Measurements from ENCODE around the gene CEP104. TPM values are rescaled to one million over a fixed set of nuclear protein-coding genes. Genes with fewer than 3 reads are reported as not detected.

CEP104 gene
- polyA plus RNA-seq, 1 donor from 2014 or later: 8.1 TPM

DNA sequence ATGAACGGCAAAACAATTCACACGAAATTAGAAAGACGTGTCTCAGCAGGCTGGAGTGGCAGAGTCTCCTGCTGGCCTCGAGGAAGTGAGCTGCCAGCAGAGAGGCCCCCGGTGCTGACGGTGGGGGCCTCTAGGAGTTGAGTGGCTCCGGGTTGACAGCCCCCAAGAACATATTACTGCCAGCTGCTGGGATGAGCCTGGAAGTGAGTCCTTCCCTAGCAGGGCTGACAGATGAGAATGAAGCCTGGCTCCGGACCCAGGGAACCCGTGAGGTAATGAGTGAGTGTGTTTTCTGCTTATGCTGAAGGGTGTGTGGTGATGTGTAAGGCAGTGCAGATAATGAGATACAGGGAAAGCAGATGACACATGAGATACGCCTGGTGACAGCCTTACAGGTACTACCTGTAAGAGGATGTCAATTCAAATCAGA lies 37.2 kb downstream of the CEP104 start:
- Histone ChIP-seq H3K79me2 (replicated peaks; ENCODE audit: insufficient read depth, low read length) (no peaks in the 10 kb centered on the region), H3K9ac (ENCODE audit: low read length) (peak overlapping the region; percentile 48), H3K9me3 (ENCODE audit: low read length) (no peaks in the 10 kb centered on the region), H3F3A (ENCODE audit: insufficient read depth, low read length, poor library complexity, severe bottlenecking) (no peaks in the 10 kb centered on the region), H3K27me3 (ENCODE audit: insufficient read depth, low read depth, low read length) (no peaks in the 10 kb centered on the region), H3K4me2 (ENCODE audit: low read length) (no peak overlapping the region), H3K27ac (ENCODE audit: low read length) (peak overlapping the region; percentile 74), H2AFZ (ENCODE audit: low read depth, low read length) (no peak overlapping the region), H3K4me3 (ENCODE audit: low read length) (peak overlapping the region; percentile 20), H3K36me3 (ENCODE audit: insufficient read depth, low read length) (no peaks in the 10 kb centered on the region), H3K9me2 (ENCODE audit: insufficient read depth, low read length) (no peaks in the 10 kb centered on the region), H4K20me1 (ENCODE audit: insufficient read depth) (no peaks in the 10 kb centered on the region)
- TF ChIP-seq EP300 (conservative IDR thresholded peaks at IDR 0.05; ENCODE audit: poor library complexity, severe bottlenecking): peak; percentile 73
- TF ChIP-seq EZH2 (IDR thresholded peaks at IDR 0.05; ENCODE audit: borderline replicate concordance, insufficient read depth, low read length, poor library complexity, severe bottlenecking): no peak
- no peak for TF ChIP-seq POLR2AphosphoS5 (IDR thresholded peaks at IDR 0.05)
- TF ChIP-seq, protein P1, sequence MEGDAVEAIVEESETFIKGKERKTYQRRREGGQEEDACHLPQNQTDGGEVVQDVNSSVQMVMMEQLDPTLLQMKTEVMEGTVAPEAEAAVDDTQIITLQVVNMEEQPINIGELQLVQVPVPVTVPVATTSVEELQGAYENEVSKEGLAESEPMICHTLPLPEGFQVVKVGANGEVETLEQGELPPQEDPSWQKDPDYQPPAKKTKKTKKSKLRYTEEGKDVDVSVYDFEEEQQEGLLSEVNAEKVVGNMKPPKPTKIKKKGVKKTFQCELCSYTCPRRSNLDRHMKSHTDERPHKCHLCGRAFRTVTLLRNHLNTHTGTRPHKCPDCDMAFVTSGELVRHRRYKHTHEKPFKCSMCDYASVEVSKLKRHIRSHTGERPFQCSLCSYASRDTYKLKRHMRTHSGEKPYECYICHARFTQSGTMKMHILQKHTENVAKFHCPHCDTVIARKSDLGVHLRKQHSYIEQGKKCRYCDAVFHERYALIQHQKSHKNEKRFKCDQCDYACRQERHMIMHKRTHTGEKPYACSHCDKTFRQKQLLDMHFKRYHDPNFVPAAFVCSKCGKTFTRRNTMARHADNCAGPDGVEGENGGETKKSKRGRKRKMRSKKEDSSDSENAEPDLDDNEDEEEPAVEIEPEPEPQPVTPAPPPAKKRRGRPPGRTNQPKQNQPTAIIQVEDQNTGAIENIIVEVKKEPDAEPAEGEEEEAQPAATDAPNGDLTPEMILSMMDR (IDR thresholded peaks at IDR 0.05; ENCODE audit: poor library complexity, severe bottlenecking): no peak
- TF ChIP-seq, protein P2, sequence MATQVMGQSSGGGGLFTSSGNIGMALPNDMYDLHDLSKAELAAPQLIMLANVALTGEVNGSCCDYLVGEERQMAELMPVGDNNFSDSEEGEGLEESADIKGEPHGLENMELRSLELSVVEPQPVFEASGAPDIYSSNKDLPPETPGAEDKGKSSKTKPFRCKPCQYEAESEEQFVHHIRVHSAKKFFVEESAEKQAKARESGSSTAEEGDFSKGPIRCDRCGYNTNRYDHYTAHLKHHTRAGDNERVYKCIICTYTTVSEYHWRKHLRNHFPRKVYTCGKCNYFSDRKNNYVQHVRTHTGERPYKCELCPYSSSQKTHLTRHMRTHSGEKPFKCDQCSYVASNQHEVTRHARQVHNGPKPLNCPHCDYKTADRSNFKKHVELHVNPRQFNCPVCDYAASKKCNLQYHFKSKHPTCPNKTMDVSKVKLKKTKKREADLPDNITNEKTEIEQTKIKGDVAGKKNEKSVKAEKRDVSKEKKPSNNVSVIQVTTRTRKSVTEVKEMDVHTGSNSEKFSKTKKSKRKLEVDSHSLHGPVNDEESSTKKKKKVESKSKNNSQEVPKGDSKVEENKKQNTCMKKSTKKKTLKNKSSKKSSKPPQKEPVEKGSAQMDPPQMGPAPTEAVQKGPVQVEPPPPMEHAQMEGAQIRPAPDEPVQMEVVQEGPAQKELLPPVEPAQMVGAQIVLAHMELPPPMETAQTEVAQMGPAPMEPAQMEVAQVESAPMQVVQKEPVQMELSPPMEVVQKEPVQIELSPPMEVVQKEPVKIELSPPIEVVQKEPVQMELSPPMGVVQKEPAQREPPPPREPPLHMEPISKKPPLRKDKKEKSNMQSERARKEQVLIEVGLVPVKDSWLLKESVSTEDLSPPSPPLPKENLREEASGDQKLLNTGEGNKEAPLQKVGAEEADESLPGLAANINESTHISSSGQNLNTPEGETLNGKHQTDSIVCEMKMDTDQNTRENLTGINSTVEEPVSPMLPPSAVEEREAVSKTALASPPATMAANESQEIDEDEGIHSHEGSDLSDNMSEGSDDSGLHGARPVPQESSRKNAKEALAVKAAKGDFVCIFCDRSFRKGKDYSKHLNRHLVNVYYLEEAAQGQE (IDR thresholded peaks at IDR 0.05; ENCODE audit: borderline replicate concordance): peak; percentile 12

DNA sequence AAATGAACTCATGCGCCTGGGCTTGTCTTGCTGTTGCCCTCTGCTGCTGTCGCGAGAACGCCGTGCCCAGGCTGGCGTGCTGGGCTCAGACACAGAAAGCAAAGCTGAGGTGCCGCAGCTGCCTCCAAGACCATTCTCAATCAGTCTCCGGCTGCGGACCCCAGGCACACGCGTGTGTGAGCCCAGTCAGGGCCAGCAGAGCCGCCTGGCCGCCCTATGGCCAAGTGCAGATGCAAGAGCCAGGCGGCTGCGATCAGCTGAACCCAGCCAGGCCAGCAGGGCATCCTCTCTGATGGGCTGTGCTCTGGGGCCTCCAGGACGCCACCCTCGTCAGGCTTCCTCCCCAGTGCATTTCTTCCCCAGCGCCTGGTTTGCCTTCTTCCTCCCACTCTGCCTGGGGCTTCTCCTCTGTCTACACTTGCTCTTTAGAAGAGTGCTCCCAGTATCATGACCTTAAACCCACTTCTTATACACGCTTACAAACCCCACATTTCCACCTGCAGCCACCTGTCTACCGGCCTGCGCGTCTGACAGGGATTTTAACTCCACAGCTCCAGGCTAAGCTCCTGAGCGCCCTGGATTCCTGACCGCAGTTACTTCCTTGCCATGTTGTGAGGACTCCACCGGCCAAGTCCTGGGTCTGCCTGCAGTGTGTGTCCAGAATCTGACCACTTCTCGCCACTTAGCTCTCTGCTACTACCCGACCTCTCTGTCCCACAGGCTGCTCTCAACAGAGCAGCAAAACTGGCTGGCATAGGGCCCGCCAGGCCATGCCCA lies 39.0 kb downstream of the CEP104 start:
- no peaks in the 10 kb centered on the region for H3K79me2 ChIP-seq (replicated peaks; ENCODE audit: insufficient read depth, low read length)
- no peaks in the 10 kb centered on the region for H3K9me2 ChIP-seq (ENCODE audit: insufficient read depth, low read length)
- H3K27me3 ChIP-seq (ENCODE audit: insufficient read depth, low read depth, low read length): no peaks in the 10 kb centered on the region
- no peaks in the 10 kb centered on the region for H3F3A ChIP-seq (ENCODE audit: insufficient read depth, low read length, poor library complexity, severe bottlenecking)
- no peak for TF ChIP-seq SMC3 (conservative IDR thresholded peaks at IDR 0.05; ENCODE audit: poor library complexity)
- TF ChIP-seq RAD21 (conservative IDR thresholded peaks at IDR 0.05): no peak
- TF ChIP-seq MXI1 (conservative IDR thresholded peaks at IDR 0.05; ENCODE audit: poor library complexity, severe bottlenecking): no peak
- no peak for TF ChIP-seq EZH2 (IDR thresholded peaks at IDR 0.05; ENCODE audit: borderline replicate concordance, insufficient read depth, low read length, poor library complexity, severe bottlenecking)
- no peak for TF ChIP-seq TAF1 (IDR thresholded peaks at IDR 0.05; ENCODE audit: low read depth)
- TF ChIP-seq, protein P1 (IDR thresholded peaks at IDR 0.05; ENCODE audit: poor library complexity, severe bottlenecking): no peak
- no peak for TF ChIP-seq POLR2AphosphoS5 (IDR thresholded peaks at IDR 0.05)
- TF ChIP-seq EP300 (conservative IDR thresholded peaks at IDR 0.05; ENCODE audit: poor library complexity, severe bottlenecking): no peak
- TF ChIP-seq, protein P2 (IDR thresholded peaks at IDR 0.05; ENCODE audit: borderline replicate concordance): no peak
- H3K4me3 ChIP-seq (ENCODE audit: low read length): no peak overlapping the region
- H2AFZ ChIP-seq (ENCODE audit: low read depth, low read length): no peak overlapping the region
- no peak overlapping the region for H3K9ac ChIP-seq (ENCODE audit: low read length)
- H3K36me3 ChIP-seq (ENCODE audit: insufficient read depth, low read length): no peaks in the 10 kb centered on the region
- no peak overlapping the region for H3K27ac ChIP-seq (ENCODE audit: low read length)
- no peaks in the 10 kb centered on the region for H4K20me1 ChIP-seq (ENCODE audit: insufficient read depth)
- no peaks in the 10 kb centered on the region for H3K9me3 ChIP-seq (ENCODE audit: low read length)
- H3K4me2 ChIP-seq (ENCODE audit: low read length): no peak overlapping the region

All from neural cell (in vitro differentiated cells).